Umbilical cord (tissue), 2 donors: ENCODE results near the gene PROM2. TPM values are rescaled to one million over a fixed set of nuclear protein-coding genes. Genes with fewer than 3 reads are reported as not detected.
A peak's percentile ranks its signal among the peaks of the same experiment; 100 is the strongest.

ENCODE experiments used
- DNase-seq: peaks from one replicate; pipeline ENCODE4 v3.0.0-alpha.2; 2015; ENCODE audit warnings: low spot score
- total RNA-seq: library from RNA; depleted of rRNA; stranded (reverse); fragments of >200 nt; gene quantifications from one replicate; pipeline ENCODE4 v1.2.3, GENCODE V29; 2014; ENCODE audit warnings: low replicate concordance; ENCODE audit not compliant: insufficient read depth

The PROM2 gene
- total RNA-seq, 1 donor from 2014 or later: 2.4 TPM

DNA sequence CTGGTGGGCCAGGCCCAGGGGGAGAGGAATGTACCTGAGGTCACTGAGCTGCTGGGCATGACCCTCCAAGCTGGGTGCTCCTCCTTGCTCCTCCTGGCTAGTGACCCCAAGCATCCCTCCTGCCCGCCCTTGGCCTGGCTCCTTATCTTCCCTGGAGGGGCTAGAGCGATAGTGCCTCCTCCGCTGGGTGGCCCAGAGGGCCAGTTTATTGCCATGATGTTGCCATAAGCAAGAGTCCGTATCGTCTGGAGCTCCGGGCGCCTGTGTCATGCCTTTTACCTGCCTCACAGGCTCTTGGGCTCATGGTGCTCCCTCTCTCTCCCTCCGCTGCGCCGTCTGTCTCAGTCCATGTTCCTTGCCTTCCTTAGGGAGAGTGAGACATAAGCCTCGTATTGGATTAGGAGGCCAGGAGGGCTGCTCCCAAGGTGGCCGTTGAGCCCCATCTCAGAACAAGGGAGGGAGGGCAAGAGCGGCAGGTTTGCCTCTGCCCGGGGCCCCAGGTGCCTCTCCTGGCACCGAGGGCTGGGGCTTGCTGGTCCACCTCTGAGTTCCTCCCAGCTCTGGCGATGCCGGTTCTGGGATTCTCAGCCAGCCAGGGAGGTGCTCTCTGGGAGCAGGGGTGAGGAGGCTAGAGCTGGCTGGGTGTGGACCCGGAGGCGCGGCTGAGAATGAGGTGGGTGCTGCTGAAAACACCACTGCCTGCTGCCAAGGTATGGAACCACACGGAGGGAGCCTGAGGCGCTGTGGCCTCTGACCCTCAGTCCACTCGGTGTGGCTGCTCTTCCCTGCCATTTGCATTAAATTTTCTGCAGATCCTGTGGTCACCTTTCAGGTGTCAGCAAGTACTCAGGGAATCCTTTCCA, 45.5 kb downstream of the PROM2 start:
- DNase-seq: no peak

- DNase-seq: no peak
These were observed 46.1 kb downstream of the PROM2 start for GRCh38 chr2:95320344-95320712.

DNA sequence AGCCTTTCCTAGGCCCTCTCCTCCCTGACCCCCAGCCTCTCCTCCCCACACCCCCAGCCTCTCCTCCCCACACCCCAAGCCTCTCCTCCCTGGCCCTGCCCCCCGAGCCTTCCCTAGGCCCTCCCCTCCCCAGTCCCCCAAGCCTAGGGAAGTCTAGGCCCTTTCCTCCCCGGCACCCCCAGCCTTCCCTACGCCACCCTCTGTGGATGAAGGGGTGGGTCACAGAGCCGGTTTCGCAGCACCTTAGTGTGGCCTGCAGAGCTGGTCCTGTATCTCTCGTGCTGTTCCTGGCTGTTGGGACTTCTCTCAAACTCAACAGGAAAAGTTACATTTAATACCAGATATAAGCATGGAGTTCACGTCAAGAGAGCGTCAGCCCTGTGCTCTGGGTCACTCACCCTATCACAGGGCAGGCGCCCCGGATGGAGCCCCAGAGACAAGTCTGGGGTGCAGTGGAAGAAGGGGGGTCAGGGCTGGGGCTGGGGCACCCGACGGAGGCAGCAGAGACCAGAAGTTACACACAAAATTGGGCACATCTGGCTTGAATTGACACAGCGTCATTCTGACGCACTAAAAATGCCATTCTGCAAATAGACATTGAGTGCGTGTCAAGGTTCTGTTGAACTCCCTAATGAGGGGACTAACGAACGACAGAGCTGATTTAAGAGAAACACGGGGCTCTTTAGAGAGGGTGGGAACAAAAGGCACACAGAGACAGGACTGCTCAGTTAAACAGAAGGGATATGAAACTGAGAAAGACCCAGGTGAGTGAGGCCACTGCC, 46.9 kb downstream of the PROM2 start:
- DNase-seq: no peak

DNA sequence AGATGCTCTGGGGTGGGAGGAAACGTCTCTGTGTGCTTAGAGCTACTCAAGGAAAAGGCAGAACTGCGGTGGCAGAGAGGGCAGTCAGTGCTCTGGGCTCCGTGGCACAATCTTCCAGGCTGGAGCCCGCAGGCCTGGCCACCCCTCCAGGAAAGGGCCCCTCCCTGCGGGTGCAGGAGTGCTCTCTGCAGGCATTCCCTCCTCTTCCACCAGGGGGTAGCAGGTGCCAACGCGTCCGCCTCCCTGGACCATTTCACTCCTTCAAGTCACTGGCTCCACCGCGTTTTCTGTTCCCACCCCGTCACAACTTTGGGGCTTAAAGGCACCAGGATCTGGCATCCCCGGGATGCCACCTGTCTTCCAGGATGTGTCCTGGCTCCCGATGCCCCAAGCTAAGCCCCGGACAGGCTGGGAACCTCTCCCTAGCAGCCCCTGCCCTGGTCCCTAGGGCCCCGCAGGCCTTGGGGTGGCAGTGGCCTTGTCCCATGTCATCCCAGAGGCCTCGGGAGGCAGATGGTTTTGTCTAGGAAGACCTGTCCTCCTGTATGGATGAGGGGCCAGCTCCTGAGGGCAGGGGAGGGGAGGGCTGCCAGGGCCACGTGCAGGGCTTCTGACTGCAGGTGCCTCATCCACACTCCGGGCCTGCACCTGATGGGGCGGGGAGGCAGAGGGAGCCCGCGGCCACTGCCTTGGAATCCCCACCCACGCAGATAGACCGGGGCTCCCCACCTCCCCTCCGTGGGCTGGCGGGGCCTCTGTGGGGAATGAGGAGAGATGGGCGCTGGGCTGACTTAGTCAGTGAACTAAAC, 49.3 kb downstream of the PROM2 start:
- no peak for DNase-seq

- DNase-seq: no peak
These were observed 50.8 kb downstream of the PROM2 start for GRCh38 chr2:95325026-95325425.

DNA sequence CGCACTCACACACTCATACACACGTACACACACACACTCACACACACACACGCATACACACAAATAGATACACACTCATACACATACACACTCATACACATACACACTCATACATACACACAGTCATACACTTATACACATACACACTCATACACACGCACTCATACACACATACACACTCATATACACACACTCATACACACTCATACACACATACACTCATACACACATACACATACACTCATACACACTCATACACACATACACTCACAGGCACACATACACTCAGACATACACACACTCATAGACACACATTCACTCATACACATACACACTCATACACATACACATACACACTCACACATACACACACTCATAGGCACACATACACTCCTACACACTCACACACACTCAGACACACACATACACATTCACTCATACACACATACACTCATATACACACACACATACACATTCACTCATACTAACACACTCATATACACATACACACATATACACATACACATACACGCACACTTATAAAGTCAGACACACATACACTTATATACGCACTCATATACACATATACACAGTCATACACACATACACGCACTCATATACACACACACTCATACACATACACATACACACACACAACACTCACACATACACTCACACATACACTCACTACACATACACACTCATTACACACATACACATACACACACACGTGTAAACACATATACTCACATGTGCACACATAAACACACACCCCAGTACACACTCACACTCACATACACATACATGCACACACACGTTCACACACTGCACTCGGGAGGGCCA, 51.6 kb downstream of the PROM2 start:
- DNase-seq: no peak

DNA sequence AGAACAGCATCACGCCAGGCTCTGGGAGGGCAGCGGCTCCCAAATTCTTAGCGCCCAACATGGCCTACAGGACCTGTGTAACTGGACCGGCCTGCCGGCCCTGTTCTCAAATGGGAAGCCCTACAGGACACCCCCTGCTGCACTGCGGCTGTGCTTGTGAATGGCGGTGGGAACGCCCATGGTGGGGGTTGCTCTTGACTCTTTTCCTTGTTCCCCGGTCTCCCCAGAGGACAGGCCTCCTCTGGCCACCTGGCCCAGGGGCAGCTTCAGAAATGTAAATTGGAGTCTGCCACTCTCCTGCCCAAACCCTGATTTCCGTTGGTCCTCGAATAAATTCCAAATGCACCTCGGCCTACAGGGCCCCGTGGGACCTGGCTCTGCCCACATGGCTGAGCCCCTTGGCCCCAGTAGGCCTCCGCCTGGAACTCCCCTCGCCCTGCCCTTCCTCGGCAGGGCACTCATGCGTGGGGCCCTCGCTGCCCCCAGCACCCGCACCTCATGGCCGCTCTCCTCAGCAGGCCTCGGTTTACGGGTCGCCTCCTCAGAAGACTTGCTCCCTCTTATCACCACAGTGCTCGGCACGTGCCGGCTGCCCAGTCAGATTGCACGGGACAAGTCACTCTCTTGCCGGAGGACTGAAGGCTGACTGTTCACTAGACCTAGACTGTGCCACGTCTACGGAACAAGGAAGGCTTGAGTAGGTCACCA, 52.3 kb downstream of the PROM2 start:
- no peak for DNase-seq

- DNase-seq: no peak
These were observed 53.6 kb downstream of the PROM2 start for GRCh38 chr2:95327861-95328260.

DNA sequence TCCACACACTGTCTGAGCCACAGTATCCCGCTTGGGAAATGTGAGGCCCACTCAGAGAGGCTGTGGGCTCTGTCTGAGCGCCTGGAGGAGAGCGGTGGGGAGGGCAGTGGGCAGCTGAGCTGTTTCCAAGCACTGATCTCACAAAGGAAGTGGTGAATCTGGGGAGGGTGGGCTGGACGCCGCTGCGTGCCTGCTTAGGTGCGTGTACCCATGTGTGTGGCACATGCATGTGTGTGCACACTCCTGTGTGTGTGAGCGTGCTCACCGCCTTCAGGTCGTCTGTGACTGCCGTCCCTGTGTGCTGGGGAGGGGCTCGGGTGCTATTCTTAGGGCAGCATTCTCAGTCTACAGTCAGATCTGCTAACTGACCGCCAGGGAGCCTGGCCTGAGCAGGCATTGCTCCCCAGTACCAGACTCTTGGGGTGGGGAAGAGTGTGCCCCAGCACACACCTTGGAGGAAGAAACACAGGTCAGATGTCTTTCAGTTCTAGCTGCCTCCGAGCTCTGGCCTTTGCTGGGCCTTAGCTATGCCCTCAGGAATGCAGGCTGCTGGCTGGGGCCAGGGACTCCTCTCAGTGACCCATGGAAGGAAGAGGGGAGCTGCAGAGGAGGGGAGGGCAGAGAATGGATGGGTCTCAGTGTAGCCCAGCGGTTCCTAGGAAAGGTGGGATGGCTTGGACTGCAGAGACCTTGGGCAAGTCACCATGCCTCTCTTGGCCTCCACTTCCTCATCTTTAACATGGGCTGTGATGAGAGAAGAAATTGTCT, 54.3 kb downstream of the PROM2 start:
- DNase-seq: peak; percentile 65

GRCh38 chr2:95329401-95329800, 55.2 kb downstream of the PROM2 start:
- no peak for DNase-seq

- no peak for DNase-seq
These were observed 55.9 kb downstream of the PROM2 start for GRCh38 chr2:95329891-95330793.

DNA sequence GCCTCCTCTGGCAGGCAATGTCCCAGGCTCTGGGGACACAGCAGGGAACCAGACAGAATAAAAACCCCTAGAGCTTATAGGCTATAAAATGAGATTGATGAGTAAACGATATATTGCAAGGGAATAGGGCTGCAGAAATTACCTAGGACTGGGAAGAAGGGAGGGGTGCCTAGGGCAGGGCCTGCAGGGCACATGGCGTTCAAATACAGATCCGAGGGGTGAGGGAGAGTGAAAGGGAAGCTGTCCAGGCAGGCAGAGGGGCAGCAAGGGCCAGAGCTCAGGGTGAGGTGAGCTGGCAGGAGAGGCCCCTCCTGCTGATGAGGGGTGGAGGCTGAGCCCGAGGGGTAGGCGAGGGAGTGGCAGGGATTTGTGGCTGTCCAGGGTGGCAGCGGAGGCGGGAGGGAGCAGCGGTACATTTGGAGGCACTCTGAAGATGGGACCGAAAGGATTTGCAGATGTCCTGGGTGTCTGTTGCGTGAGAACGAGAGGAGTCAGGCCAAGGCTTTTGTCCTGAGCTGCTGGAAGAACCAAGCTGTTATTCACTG, 56.6 kb downstream of the PROM2 start:
- DNase-seq: no peak

DNA sequence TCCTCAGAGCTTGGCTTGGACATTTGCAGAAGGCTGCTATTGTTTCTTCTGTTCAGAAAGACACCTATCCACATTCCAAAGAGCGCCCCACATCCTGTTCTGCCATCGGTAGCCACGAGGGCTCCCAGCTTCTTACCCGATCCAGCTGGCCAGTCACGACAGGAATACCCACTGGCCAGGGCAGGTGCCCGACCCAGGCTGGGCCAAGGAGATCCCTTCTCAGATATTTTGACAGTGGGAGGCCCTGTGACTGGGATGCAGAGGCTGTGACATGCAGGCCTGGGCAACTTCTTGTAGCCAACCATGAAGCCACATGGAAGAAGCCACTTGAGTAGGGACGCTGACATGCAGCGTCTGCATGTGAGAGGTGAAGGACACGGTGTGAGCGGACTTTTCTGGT, 57.4 kb downstream of the PROM2 start:
- DNase-seq: no peak

GRCh38 chr2:95332036-95332435, 57.8 kb downstream of the PROM2 start:
- no peak for DNase-seq

- DNase-seq: no peak
These were observed 58.8 kb downstream of the PROM2 start for GRCh38 chr2:95333056-95333455.

DNA sequence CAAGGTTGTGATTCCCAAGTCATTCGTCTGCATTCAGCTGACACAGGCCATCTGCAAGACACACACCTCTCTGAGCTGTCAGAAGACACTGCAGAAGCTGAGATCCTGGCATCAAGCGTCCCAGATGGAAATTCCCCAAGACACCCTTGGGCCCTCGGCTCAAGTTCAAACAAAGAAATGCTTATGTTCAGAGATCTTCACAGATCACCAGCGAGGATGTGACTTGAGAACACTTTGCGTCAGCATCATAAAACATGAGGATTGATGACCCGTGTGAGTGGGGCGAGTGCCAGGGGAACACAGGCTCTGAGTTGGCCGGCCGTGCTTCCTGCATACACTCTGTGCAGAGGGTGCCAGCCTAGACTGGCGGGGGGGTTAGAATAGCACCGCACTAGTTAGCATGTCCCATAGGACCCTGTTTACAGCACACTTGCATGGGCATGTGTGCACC, 59.7 kb downstream of the PROM2 start:
- peak; percentile 78 for DNase-seq

- no peak for DNase-seq
These were observed 60.8 kb downstream of the PROM2 start for GRCh38 chr2:95334916-95335641.

DNA sequence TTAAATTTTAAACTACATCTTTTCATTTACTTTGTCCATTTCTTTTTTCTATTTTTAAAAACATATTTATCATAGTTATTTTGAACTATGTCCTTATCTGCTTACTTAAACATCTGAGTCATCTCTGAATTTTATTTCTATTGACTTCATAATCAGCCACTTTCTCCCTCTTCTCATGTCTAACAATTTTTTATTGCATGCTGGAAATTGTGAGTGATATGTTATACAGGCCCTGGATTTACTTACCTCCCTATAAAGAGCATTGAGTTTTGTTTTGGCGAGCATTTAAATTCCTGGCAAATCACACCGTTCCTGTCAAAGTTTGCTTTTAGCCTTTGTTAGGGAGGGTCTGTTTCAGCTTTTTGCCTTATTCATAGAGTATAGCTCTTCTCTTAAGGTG, 62.2 kb downstream of the PROM2 start:
- DNase-seq: no peak
